Measurements from ENCODE around the gene DUSP1. TPM values are rescaled to one million over a fixed set of nuclear protein-coding genes. Genes with fewer than 3 reads are reported as not detected.

Gene DUSP1
- total and polyA plus RNA-seq, 10 of the 15 experiments (the other 5 are each of a cell fraction or from before 2014, with no cell fraction given) = 1.4 to 6.2 (median 3.9) TPM

- no peak for DNase-seq (ENCODE audit: low read depth, low spot score)
- Histone ChIP-seq H3K4me3 (peak overlapping the region; percentile 73), H3K4me1 (ENCODE audit: control insufficient read depth, insufficient read depth, low read length) (peaks cover 22% of the 10 kb centered on the region), H3K4me2 (ENCODE audit: control insufficient read depth, insufficient read depth) (peak overlapping the region; percentile 98), H3K27me3 (replicated peaks in 1 of 2; ENCODE audit: control insufficient read depth in 2 of 2, insufficient read depth in 2 of 2, low read length in 1 of 2) (no peaks in the 10 kb centered on the region), H3K27ac (ENCODE audit: control insufficient read depth, insufficient read depth) (peak overlapping the region; percentile 72), H3K9ac (ENCODE audit: control insufficient read depth, insufficient read depth, low read length) (peak overlapping the region; percentile 59), H4K20me1 (ENCODE audit: control insufficient read depth, insufficient read depth) (no peaks in the 10 kb centered on the region), H3K79me2 (ENCODE audit: control insufficient read depth, insufficient read depth, low read length) (peaks cover 9% of the 10 kb centered on the region), H2AFZ (ENCODE audit: control insufficient read depth, low read depth, low read length) (peak overlapping the region; percentile 77), H3K9me3 (replicated peaks; ENCODE audit: control insufficient read depth, insufficient read depth, low read length) (no peaks in the 10 kb centered on the region), H3K36me3 (ENCODE audit: control insufficient read depth in 2 of 2, insufficient read depth in 2 of 2, low read length in 1 of 2) (no peaks in the 10 kb centered on the region)
- WGBS (ENCODE audit: insufficient coverage, insufficient replicate concordance, low lambda C conversion rate, missing lambda C conversion rate) = 2% methylated on average over 38 of the region's 40 CpGs
- CTCF ChIA-PET = interaction anchor here (0.7 to 4.7 kb wide), 33 partner anchors 9 to 560 kb away, joined by 3 to 44 read pairs (median 4); no protein-coding TSS in a partner anchor
- in situ Hi-C loops (cut with MboI) = no loop called here
- SMC1A ChIA-PET (ENCODE audit: uncharacterized antibody, unreplicated experiment) = interaction anchor here (0.7 to 4.6 kb wide), 13 partner anchors 9 to 160 kb away, joined by 3 to 33 read pairs (median 6); partner anchors contain the start of gene ERGIC1
- BruUV-seq (replicated peaks) = TSS peak; percentile 94
- TF ChIP-seq KAT2A (conservative IDR thresholded peaks at IDR 0.05; ENCODE audit: control insufficient read depth, low read depth, low read length) (no peak), NKRF (conservative IDR thresholded peaks at IDR 0.05) (peak; percentile 11; the same call in 1 of the 2 replicates), NFYA (IDR thresholded peaks at IDR 0.05; ENCODE audit: borderline replicate concordance, low read depth, low read length) (no peak), ZNF24 (IDR thresholded peaks at IDR 0.05) (0 out of 2 replicates have a peak, but pooled peaks have one; percentile 56), MEF2B (IDR thresholded peaks at IDR 0.05; ENCODE audit: partially characterized antibody, poor library complexity, severe bottlenecking) (peak; percentile 85), MTA2 (IDR thresholded peaks at IDR 0.05; ENCODE audit: low read depth) (0 out of 2 replicates have a peak, but pooled peaks have one; percentile 34), HCFC1 (IDR thresholded peaks at IDR 0.05; ENCODE audit: low read length) (no peak; the same call in 1 of the 2 replicates), ATF2 (IDR thresholded peaks at IDR 0.05; ENCODE audit: low read length) (no peak), NR2F1 (conservative IDR thresholded peaks at IDR 0.05) (no peak), SMAD1 (IDR thresholded peaks at IDR 0.05; ENCODE audit: low read depth, partially characterized antibody) (no peak), SP1 (IDR thresholded peaks at IDR 0.05; ENCODE audit: low read depth, low read length) (no peak), CBX5 (IDR thresholded peaks at IDR 0.05; ENCODE audit: low read depth) (no peak)
- FAIRE-seq = no peak
- ATAC-seq = peak; percentile 0; the same call in 1 of the 3 replicates
- RAD21 ChIA-PET (ENCODE audit: unreplicated experiment) = interaction anchor here (0.6 to 4.1 kb wide), 17 partner anchors 10 to 162 kb away, joined by 3 to 35 read pairs (median 7); no protein-coding TSS in a partner anchor
- POLR2A ChIA-PET = interaction anchor here (0.6 to 3.9 kb wide), 16 partner anchors 9 to 552 kb away, joined by 3 to 45 read pairs (median 4); no protein-coding TSS in a partner anchor
- intact Hi-C loops (cut with micrococcal nuclease; ENCODE audit: unreplicated experiment) = loop anchor here (2.0 to 10.0 kb wide), 6 partner anchors 35 to 659 kb away; partner anchors contain the start of gene CREBRF
Observed at GRCh38 chr5:172771439-172772111, 580 bp upstream of the DUSP1 start.

All from GM12878 (cell line).